Mucosa of descending colon (tissue), 3 donors: ENCODE measurements around the gene TOGARAM2. TPM values are rescaled to one million over a fixed set of nuclear protein-coding genes. Genes with fewer than 3 reads are reported as not detected.

Source experiments
- ATAC-seq: fragments of 200-7000 bp; cut with Tn5 transposase; one replicate; pipeline ENCODE4 v1.9.1; 2020; ENCODE audit warnings: mild to moderate bottlenecking, moderate library complexity
- DNase-seq, 3 donors: peaks; one replicate each; pipeline ENCODE4 v3.0.0-alpha.2; 2020
- H3K36me3 ChIP-seq: fragments of 200-600 bp; one replicate; pipeline ENCODE4 v1.8.0; 2021; ENCODE audit warnings: low read depth, mild to moderate bottlenecking
- H3K4me1 ChIP-seq: fragments of 200-600 bp; one replicate; pipeline ENCODE4 v1.8.0; 2021; ENCODE audit warnings: low read depth, mild to moderate bottlenecking
- H3K4me3 ChIP-seq: fragments of 200-600 bp; one replicate; pipeline ENCODE4 v1.8.0; 2021; ENCODE audit warnings: mild to moderate bottlenecking
- H3K9me3 ChIP-seq: fragments of 200-600 bp; one replicate; pipeline ENCODE4 v1.8.0; 2021; ENCODE audit warnings: mild to moderate bottlenecking
- intact Hi-C, 2 donors: fragments of 100-400 bp; cut with DNase I in 1 of 2; cut with micrococcal nuclease in 1 of 2; formaldehyde crosslinking; loops; one replicate each; pipeline versions ENCODE4 v1.11.0 to v1.11.1; 2022; cut with DNase I, micrococcal nuclease
- total RNA-seq, 3 donors: library from RNA; stranded (reverse); fragmentation: NEBNext Ultra II Directional in 2 of 3; extraction: Animal tissue kit (Norgen Biotek cat#: 25700) in 2 of 3; gene quantifications; one replicate each; pipeline versions ENCODE4 v1.2.1 to v1.2.4, GENCODE V29; 2021 to 2023
- TF ChIP-seq, protein P1 (sequence below): fragments of 200-600 bp; IDR thresholded peaks from one replicate; pipeline ENCODE4 v1.8.0; 2022; ENCODE audit warnings: antibody characterized with exemption, mild to moderate bottlenecking
- donor health status: DM: no; HTN: no; CAD: no; lungs with moderate emphysema.
- donor health status: DM: no; HTN: no; CAD: no.
- donor health status: DM: no; HTN: yes; CAD: no.

Gene TOGARAM2
- total RNA-seq, 3 donors from 2014 or later = 0.58 to 3.2 (median 0.81) TPM

GRCh38 chr2:29065068-29065811 is 84.1 kb downstream of the TOGARAM2 start:
- intact Hi-C loops = no loop called here
- DNase-seq = no peak
- Histone ChIP-seq H3K4me3 (no peak overlapping the region), H3K36me3 (no peaks in the 10 kb centered on the region), H3K4me1 (no peaks in the 10 kb centered on the region), H3K9me3 (no peaks in the 10 kb centered on the region)
- TF ChIP-seq, protein P1, sequence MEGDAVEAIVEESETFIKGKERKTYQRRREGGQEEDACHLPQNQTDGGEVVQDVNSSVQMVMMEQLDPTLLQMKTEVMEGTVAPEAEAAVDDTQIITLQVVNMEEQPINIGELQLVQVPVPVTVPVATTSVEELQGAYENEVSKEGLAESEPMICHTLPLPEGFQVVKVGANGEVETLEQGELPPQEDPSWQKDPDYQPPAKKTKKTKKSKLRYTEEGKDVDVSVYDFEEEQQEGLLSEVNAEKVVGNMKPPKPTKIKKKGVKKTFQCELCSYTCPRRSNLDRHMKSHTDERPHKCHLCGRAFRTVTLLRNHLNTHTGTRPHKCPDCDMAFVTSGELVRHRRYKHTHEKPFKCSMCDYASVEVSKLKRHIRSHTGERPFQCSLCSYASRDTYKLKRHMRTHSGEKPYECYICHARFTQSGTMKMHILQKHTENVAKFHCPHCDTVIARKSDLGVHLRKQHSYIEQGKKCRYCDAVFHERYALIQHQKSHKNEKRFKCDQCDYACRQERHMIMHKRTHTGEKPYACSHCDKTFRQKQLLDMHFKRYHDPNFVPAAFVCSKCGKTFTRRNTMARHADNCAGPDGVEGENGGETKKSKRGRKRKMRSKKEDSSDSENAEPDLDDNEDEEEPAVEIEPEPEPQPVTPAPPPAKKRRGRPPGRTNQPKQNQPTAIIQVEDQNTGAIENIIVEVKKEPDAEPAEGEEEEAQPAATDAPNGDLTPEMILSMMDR = no peak
- peak; percentile 27 for ATAC-seq

GRCh38 chr2:29066271-29066860 is 85.3 kb downstream of the TOGARAM2 start:
- peak; percentile 17 for ATAC-seq

GRCh38 chr2:29066997-29067605 is 86.0 kb downstream of the TOGARAM2 start:
- ATAC-seq = peak; percentile 15

More at GRCh38 chr2:29066271-29066860, 85.3 kb downstream of the TOGARAM2 start:
- H3K4me3 ChIP-seq = no peak overlapping the region
- H3K9me3 ChIP-seq = no peaks in the 10 kb centered on the region
- TF ChIP-seq, protein P1 = no peak
- H3K4me1 ChIP-seq = no peaks in the 10 kb centered on the region
- no peak for DNase-seq
- intact Hi-C loops = no loop called here
- no peaks in the 10 kb centered on the region for H3K36me3 ChIP-seq

DNA sequence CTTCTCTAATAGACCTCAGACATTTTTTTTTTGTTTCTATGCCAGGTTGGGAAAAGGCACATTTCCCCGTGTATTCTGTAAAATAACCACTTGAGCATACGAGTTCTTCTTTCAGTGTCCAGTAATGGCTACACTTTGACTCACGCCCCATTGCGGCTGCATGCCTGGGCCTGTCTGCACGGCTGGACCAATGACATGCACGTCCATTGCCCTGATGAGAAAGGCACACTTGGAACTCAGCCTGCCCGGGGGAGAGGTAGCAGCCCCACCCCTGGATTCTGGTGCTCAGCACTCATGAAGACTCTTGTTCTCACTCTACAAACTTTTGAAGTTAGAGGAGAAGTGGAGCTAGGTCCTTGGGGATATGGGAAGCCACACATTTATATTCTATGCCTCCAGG is 87.4 kb downstream of the TOGARAM2 start:
- Histone ChIP-seq H3K4me3 (no peak overlapping the region), H3K36me3 (no peaks in the 10 kb centered on the region), H3K9me3 (no peaks in the 10 kb centered on the region), H3K4me1 (no peaks in the 10 kb centered on the region)
- TF ChIP-seq, protein P1 = no peak
- ATAC-seq (no peak), DNase-seq (no peak)
- intact Hi-C loops = no loop called here

More at GRCh38 chr2:29066997-29067605, 86.0 kb downstream of the TOGARAM2 start:
- Histone ChIP-seq H3K4me1 (no peaks in the 10 kb centered on the region), H3K9me3 (no peaks in the 10 kb centered on the region), H3K36me3 (no peaks in the 10 kb centered on the region), H3K4me3 (no peak overlapping the region)
- no peak for DNase-seq
- TF ChIP-seq, protein P1 = no peak
- intact Hi-C loops = no loop called here

DNA sequence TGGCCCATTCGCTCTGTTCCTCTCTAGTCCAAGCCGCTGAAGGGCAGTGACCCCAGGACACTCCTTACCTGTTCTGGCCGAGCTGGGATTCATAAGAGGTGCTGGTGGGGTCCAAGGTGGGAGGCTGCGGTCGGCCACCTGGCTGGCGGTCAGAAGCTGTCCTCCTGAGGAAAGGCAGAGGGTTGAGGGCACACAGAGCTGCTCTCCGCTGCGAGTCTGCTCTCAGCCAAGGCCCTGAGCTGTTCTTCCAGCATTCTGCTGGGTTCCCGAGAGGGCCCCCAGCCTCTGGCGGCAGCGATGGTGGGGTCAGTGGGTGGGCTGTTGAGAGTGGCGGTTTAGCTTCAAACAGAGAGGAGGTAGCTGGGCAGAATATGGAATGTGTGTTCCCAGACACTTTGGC is 89.4 kb downstream of the TOGARAM2 start:
- TF ChIP-seq, protein P1 = no peak
- Histone ChIP-seq H3K4me1 (no peaks in the 10 kb centered on the region), H3K9me3 (no peaks in the 10 kb centered on the region), H3K36me3 (no peaks in the 10 kb centered on the region), H3K4me3 (no peak overlapping the region)
- intact Hi-C loops = no loop called here
- DNase-seq = no peak
- no peak for ATAC-seq
